H1 (cell line): ENCODE data around the gene S100A10. TPM values are rescaled to one million over a fixed set of nuclear protein-coding genes. Genes with fewer than 3 reads are reported as not detected.

ENCODE experiments used
- CTCF ChIA-PET: fragments of 300-600 bp; sonication (Branson Sonifier 250); formaldehyde crosslinking; loops from one replicate; lab custom pipeline; 2021; ENCODE audit not compliant: partially characterized antibody; lab: Charles Lee
- POLR2A ChIA-PET: fragments of 300-600 bp; sonication (Branson Sonifier 250); formaldehyde crosslinking; loops from one replicate; lab custom pipeline; 2021; ENCODE audit warnings: inconsistent platforms; ENCODE audit not compliant: partially characterized antibody; lab: Charles Lee
- DNase-seq, 2 experiments: peaks; one replicate each; pipeline versions ENCODE4 v3.0.0 to v3.0.0-alpha.2; 2010 to 2022; ENCODE audit warnings: low spot score in 2 of 2, low read depth in 1 of 2, mixed read lengths in 1 of 2
- FAIRE-seq: peaks from 2 replicates; lab custom pipeline; 2011; peaks lifted over from hg19 to GRCh38; lab: Jason Lieb, UNC
- H2AFZ ChIP-seq: 2 replicates; pipeline ENCODE4 v1.8.1; 2012; ENCODE audit warnings: low read length, inconsistent platforms
- H2AK5ac ChIP-seq: 2 replicates; pipeline ENCODE4 v1.6.1; 2013; ENCODE audit warnings: low read depth, low read length
- H2BK120ac ChIP-seq: replicated peaks from 2 replicates; pipeline ENCODE3; 2013; ENCODE audit warnings: low read depth, low read length, inconsistent platforms
- H2BK12ac ChIP-seq: 2 replicates; pipeline ENCODE4 v1.6.1; 2013; ENCODE audit warnings: low read depth, low read length
- H2BK15ac ChIP-seq: 2 replicates; pipeline ENCODE4 v1.6.1; 2013; ENCODE audit warnings: low read length
- H2BK20ac ChIP-seq: 2 replicates; pipeline ENCODE4 v1.6.1; 2013; ENCODE audit warnings: low read length
- H2BK5ac ChIP-seq: 2 replicates; pipeline ENCODE4 v1.6.1; 2013; ENCODE audit warnings: low read depth, low read length
- H3K14ac ChIP-seq: 2 replicates; pipeline ENCODE4 v1.6.1; 2013; ENCODE audit warnings: inconsistent platforms; ENCODE audit not compliant: insufficient read length
- H3K18ac ChIP-seq: 2 replicates; pipeline ENCODE4 v1.6.1; 2013; ENCODE audit warnings: low read length; ENCODE audit errors: extremely low read depth
- H3K23ac ChIP-seq: 2 replicates; pipeline ENCODE4 v1.6.1; 2013; ENCODE audit warnings: inconsistent platforms; ENCODE audit not compliant: insufficient read length
- H3K23me2 ChIP-seq: 2 replicates; pipeline ENCODE4 v1.6.1; 2013; ENCODE audit warnings: low read depth, low read length
- H3K27ac ChIP-seq: 2 replicates; pipeline ENCODE4 v1.6.1; 2011; ENCODE audit warnings: low read depth, low read length, inconsistent platforms
- H3K27me3 ChIP-seq, 4 experiments: replicated peaks in 1 of 4; 1 replicate in 1 of 4; 2 replicates in 3 of 4; pipeline versions ENCODE4 v1.6.1 to v1.8.1; 2011 to 2013; ENCODE audit warnings: low read length in 3 of 4, mild to moderate bottlenecking in 3 of 4, inconsistent platforms in 2 of 4, mixed read lengths in 2 of 4, moderate library complexity in 1 of 4; ENCODE audit not compliant: control insufficient read depth in 3 of 4, insufficient read depth in 3 of 4; ENCODE audit errors: extremely low read depth in 1 of 4
- H3K36me3 ChIP-seq, 4 experiments: 2 replicates each; pipeline versions ENCODE4 v1.6.1 to v1.8.1; 2011 to 2013; ENCODE audit warnings: mild to moderate bottlenecking in 4 of 4, low read length in 3 of 4, moderate library complexity in 2 of 4, control low read depth in 1 of 4, inconsistent platforms in 1 of 4; ENCODE audit not compliant: insufficient read depth in 4 of 4, control insufficient read depth in 2 of 4
- H3K4ac ChIP-seq: replicated peaks from 2 replicates; pipeline ENCODE3; 2013; ENCODE audit warnings: low read length, low read depth, mixed read lengths, inconsistent platforms; ENCODE audit not compliant: insufficient read length
- H3K4me1 ChIP-seq, 4 experiments: replicated peaks in 1 of 4; 1 replicate in 1 of 4; 2 replicates in 3 of 4; pipeline versions ENCODE4 v1.6.1 to v1.8.1; 2011 to 2013; ENCODE audit warnings: low read length in 3 of 4, inconsistent platforms in 2 of 4, mixed read lengths in 1 of 4; ENCODE audit not compliant: insufficient read depth in 4 of 4, control insufficient read depth in 3 of 4
- H3K4me2 ChIP-seq, 2 experiments: 2 replicates each; pipeline versions ENCODE4 v1.6.1 to v1.8.1; 2011 to 2013; ENCODE audit warnings: low read depth in 2 of 2, low read length in 2 of 2, control low read depth in 1 of 2, inconsistent platforms in 1 of 2, mild to moderate bottlenecking in 1 of 2; ENCODE audit not compliant: insufficient read depth in 1 of 2
- H3K4me3 ChIP-seq, 4 experiments: fragments of 200-600, 300-600 bp in 1 of 4; sonication (generic), shearing (Covaris generic), sonication (Bioruptor Twin) in 1 of 4; 2 replicates each; pipeline versions ENCODE4 v1.5.1 to v1.8.1; 2011 to 2016; ENCODE audit warnings: low read length in 4 of 4, low read depth in 3 of 4, control low read depth in 2 of 4, inconsistent platforms in 2 of 4, mild to moderate bottlenecking in 2 of 4, mixed read lengths in 1 of 4, moderate library complexity in 1 of 4; ENCODE audit not compliant: insufficient read depth in 2 of 4; ENCODE audit errors: extremely low read depth in 1 of 4
- H3K56ac ChIP-seq: replicated peaks from 2 replicates; pipeline ENCODE3; 2013; ENCODE audit warnings: low read depth, mild to moderate bottlenecking, mixed read lengths, low read length, inconsistent platforms; ENCODE audit not compliant: insufficient read length
- H3K79me1 ChIP-seq: 2 replicates; pipeline ENCODE4 v1.6.1; 2013; ENCODE audit warnings: low read depth, low read length, control low read depth
- H3K79me2 ChIP-seq, 2 experiments: 2 replicates each; pipeline versions ENCODE4 v1.6.1 to v1.8.1; 2012 to 2013; ENCODE audit warnings: low read length in 2 of 2, mild to moderate bottlenecking in 2 of 2, inconsistent platforms in 1 of 2; ENCODE audit not compliant: insufficient read depth in 2 of 2, control insufficient read depth in 1 of 2
- H3K9ac ChIP-seq, 4 experiments: replicated peaks in 1 of 4; 1 replicate in 1 of 4; 2 replicates in 3 of 4; pipeline versions ENCODE4 v1.6.1 to v1.8.1; 2011 to 2013; ENCODE audit warnings: low read depth in 3 of 4, low read length in 3 of 4, control low read depth in 2 of 4, mild to moderate bottlenecking in 2 of 4, moderate library complexity in 2 of 4, inconsistent platforms in 1 of 4; ENCODE audit errors: extremely low read depth in 1 of 4
- H3K9me3 ChIP-seq, 2 experiments: 2 replicates each; pipeline versions ENCODE4 v1.6.1 to v1.8.1; 2012 to 2013; ENCODE audit warnings: mild to moderate bottlenecking in 2 of 2, moderate library complexity in 2 of 2, control low read depth in 1 of 2, inconsistent platforms in 1 of 2, low read depth in 1 of 2, low read length in 1 of 2, mixed read lengths in 1 of 2; ENCODE audit not compliant: insufficient read depth in 2 of 2
- H4K20me1 ChIP-seq, 2 experiments: replicated peaks in 1 of 2; 2 replicates each; pipeline versions ENCODE3 to v1.8.1; 2011 to 2013; ENCODE audit warnings: inconsistent platforms in 2 of 2, low read length in 2 of 2, mild to moderate bottlenecking in 1 of 2; ENCODE audit not compliant: insufficient read depth in 2 of 2, control insufficient read depth in 1 of 2
- H4K5ac ChIP-seq: 2 replicates; pipeline ENCODE4 v1.6.1; 2013; ENCODE audit warnings: low read length, low read depth, mixed read lengths, inconsistent platforms; ENCODE audit not compliant: insufficient read length
- H4K8ac ChIP-seq: 2 replicates; pipeline ENCODE4 v1.8.0; 2013; ENCODE audit warnings: mild to moderate bottlenecking, moderate library complexity, low read length, inconsistent platforms; ENCODE audit not compliant: insufficient read depth; ENCODE audit errors: extremely low read depth
- H4K91ac ChIP-seq: replicated peaks from 2 replicates; pipeline ENCODE3; 2013; ENCODE audit warnings: low read length, mixed read lengths, inconsistent platforms; ENCODE audit not compliant: insufficient read length
- CTBP2 ChIP-seq: IDR thresholded peaks from 2 replicates; pipeline ENCODE4 v1.7.0; 2011; ENCODE audit warnings: borderline replicate concordance, mild to moderate bottlenecking, moderate library complexity, mixed read lengths, low read length; ENCODE audit not compliant: insufficient read depth, insufficient read length
- FOSL1 ChIP-seq: IDR thresholded peaks from 2 replicates; pipeline ENCODE4 v1.6.1; 2011; ENCODE audit warnings: mild to moderate bottlenecking, low read depth, low read length, moderate library complexity; ENCODE audit not compliant: insufficient read depth
- PHF8 ChIP-seq: fragments of 200-600 bp; sonication (generic); conservative IDR thresholded peaks from 2 replicates; pipeline ENCODE4 v1.7.1; 2012; ENCODE audit warnings: low read depth, mild to moderate bottlenecking, inconsistent platforms, low read length, moderate library complexity
- POLR2A ChIP-seq, 2 experiments: IDR thresholded peaks; 1 replicate in 1 of 2; 2 replicates in 1 of 2; pipeline ENCODE4 v1.6.1; 2011; ENCODE audit warnings: low read depth in 2 of 2, low read length in 2 of 2, mild to moderate bottlenecking in 2 of 2; ENCODE audit errors: control extremely low read depth in 1 of 2
- RNF2 ChIP-seq: fragments of 200-900, 300-1000 bp; sonication (generic); IDR thresholded peaks from 2 replicates; pipeline ENCODE4 v1.7.1; 2016; ENCODE audit warnings: borderline replicate concordance, low read depth, mild to moderate bottlenecking, antibody characterized with exemption, low read length; ENCODE audit not compliant: poor library complexity, severe bottlenecking; ENCODE audit errors: missing control alignments
- TAF7 ChIP-seq: optimal IDR thresholded peaks from 2 replicates; pipeline ENCODE3; 2011; ENCODE audit warnings: low read depth, mild to moderate bottlenecking, inconsistent platforms, low read length, moderate library complexity, borderline replicate concordance
- TBP ChIP-seq: IDR thresholded peaks from 2 replicates; pipeline ENCODE4 v1.6.1; 2011; ENCODE audit warnings: low read depth, low read length, improper control_type of control experiment
- TCF12 ChIP-seq: IDR thresholded peaks from 2 replicates; pipeline ENCODE4 v1.6.1; 2011; ENCODE audit warnings: low read depth, mild to moderate bottlenecking, low read length
- WGBS, 2 experiments: shearing (Covaris generic) in 1 of 2; methylation state at CpG; one replicate each; pipeline versions ENCODE4 v1.1.6 to v1.1.7; 2013 to 2015; ENCODE audit warnings: low lambda C conversion rate in 2 of 2, mixed read lengths in 2 of 2, inconsistent platforms in 1 of 2, low coverage in 1 of 2, missing lambda C conversion rate in 1 of 2; ENCODE audit not compliant: insufficient replicate concordance in 2 of 2, insufficient coverage in 1 of 2, insufficient read length in 1 of 2; ENCODE audit errors: extremely low coverage in 1 of 2, missing lambda C conversion rate in 1 of 2; 5-methylcytosine and 5-hydroxymethylcytosine counted together
- polyA plus RNA-seq, 7 experiments: library from polyadenylated mRNA; depleted of rRNA in 3 of 7; stranded (reverse) in 5 of 7; unstranded in 2 of 7; fragments of >200 nt in 5 of 7; fragments of 200-250 nt in 2 of 7; gene quantifications; 1 replicate in 5 of 7; 2 replicates in 1 of 7; 4 replicates in 1 of 7; pipeline versions ENCODE4 v1.2.1 to v1.2.3, GENCODE V29; 2011 to 2013; ENCODE audit warnings: missing spikeins in 2 of 7, mixed read lengths in 2 of 7
- total RNA-seq: library from RNA; stranded (reverse); fragmentation: NEBNext Ultra II Directional; extraction: Animal tissue kit (Norgen Biotek cat#: 25700); gene quantifications from 2 replicates; pipeline ENCODE4 v1.2.1, GENCODE V29; 2021

Gene S100A10
- total and polyA plus RNA-seq, 2 of the 8 experiments (the other 6 are each of a cell fraction or from before 2014, with no cell fraction given) = 23.9 to 231 TPM

DNA sequence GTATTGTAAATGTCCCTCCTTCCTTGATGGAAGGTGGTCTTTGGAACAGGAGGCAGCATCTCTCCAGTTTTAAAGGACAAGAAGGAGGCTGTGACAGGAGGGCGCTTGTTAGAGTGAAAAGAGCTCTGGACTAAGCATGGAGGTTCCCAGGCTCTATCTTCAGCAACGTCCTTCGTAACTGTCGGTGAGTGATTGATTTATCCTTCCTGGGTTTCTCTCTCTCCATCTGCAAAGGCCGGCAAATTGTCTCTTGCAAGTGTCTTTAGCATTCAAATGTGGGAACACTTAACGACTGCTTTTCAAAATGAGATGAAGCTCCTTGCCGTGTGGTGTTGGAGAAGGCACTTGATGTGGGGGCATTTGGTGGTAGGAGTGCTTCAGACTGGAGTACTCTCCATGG lies 27.9 kb upstream of the S100A10 start:
- H3K9ac ChIP-seq = no peak overlapping the region
- no peak overlapping the region for H2AK5ac ChIP-seq
- H3K27ac ChIP-seq = no peak overlapping the region
- peaks cover 0 to 5% (median 2%) of the 10 kb centered on the region in 4 experiments; a peak in 2 of 7 replicates for H3K4me1 ChIP-seq
- no peak overlapping the region for H4K91ac ChIP-seq
- H3K14ac ChIP-seq = no peak overlapping the region
- H3K27me3 ChIP-seq = no peaks in the 10 kb centered on the region
- H3K4ac ChIP-seq = no peak overlapping the region
- FAIRE-seq = no peak
- no peak overlapping the region for H2BK5ac ChIP-seq
- H3K56ac ChIP-seq = no peak overlapping the region
- no peak overlapping the region for H3K4me3 ChIP-seq
- no peak overlapping the region for H4K8ac ChIP-seq
- no peak overlapping the region for H2BK15ac ChIP-seq
- 89% methylated on average over 7 of the region's 7 CpGs; no CpG with 5 or more reads in 1 of the 2 experiments for WGBS, 2 experiments
- DNase-seq = no peak
- no peaks in the 10 kb centered on the region for H3K9me3 ChIP-seq
- H3K79me2 ChIP-seq = no peaks in the 10 kb centered on the region
- no peak overlapping the region for H3K18ac ChIP-seq
- no peak overlapping the region for H2BK20ac ChIP-seq
- H3K23me2 ChIP-seq = no peaks in the 10 kb centered on the region
- no peaks in the 10 kb centered on the region for H4K20me1 ChIP-seq
- H2BK12ac ChIP-seq = no peak overlapping the region
- ChIA-PET CTCF (interaction anchor here (0.8 to 1.4 kb wide), 6 partner anchors 8 to 88 kb away, joined by 3 to 6 read pairs (median 3); partner anchors contain the start of gene S100A11), POLR2A (interaction anchor here (0.8 kb wide), 1 partner anchor 14 kb away, joined by 3 read pairs; no protein-coding TSS in a partner anchor)
- no peak overlapping the region for H3K4me2 ChIP-seq
- H2BK120ac ChIP-seq = no peak overlapping the region
- no peaks in the 10 kb centered on the region for H3K79me1 ChIP-seq
- no peaks in the 10 kb centered on the region for H3K36me3 ChIP-seq
- H3K23ac ChIP-seq = no peak overlapping the region
- no peak overlapping the region for H4K5ac ChIP-seq
- H2AFZ ChIP-seq = no peak overlapping the region
- no peak for TF ChIP-seq TBP
- no peak for TF ChIP-seq PHF8
- no peak for TF ChIP-seq CTBP2
- no peak for TF ChIP-seq TAF7
- TF ChIP-seq TCF12 = no peak
- TF ChIP-seq POLR2A (IDR thresholded peaks at IDR 0.05; ENCODE audit: control extremely low read depth in 1 of 2, low read depth in 2 of 2, low read length in 2 of 2) = no peak
- no peak for TF ChIP-seq FOSL1
- TF ChIP-seq RNF2 = no peak
